AG04450 (cell line): ENCODE results near the gene APOL6. TPM values are rescaled to one million over a fixed set of nuclear protein-coding genes. Genes with fewer than 3 reads are reported as not detected.
A peak's percentile ranks its signal among the peaks of the same experiment; 100 is the strongest.

ENCODE experiments used
- CTCF ChIA-PET: fragments of 300-600, 350-600 bp; formaldehyde crosslinking; extraction: SDS; loops from one replicate; lab custom pipeline; 2022; ENCODE audit warnings: antibody characterized with exemption, inconsistent platforms; lab: Charles Lee
- POLR2A ChIA-PET: fragments of 350-600 bp; formaldehyde crosslinking; extraction: SDS; loops from one replicate; lab custom pipeline; 2021; ENCODE audit warnings: antibody characterized with exemption, inconsistent platforms; lab: Yijun Ruan, JAX
- DNase-seq: peaks from one replicate; pipeline ENCODE4 v3.0.0-alpha.2; 2011; ENCODE audit warnings: low read depth, low spot score
- H3K27ac ChIP-seq: one replicate; pipeline ENCODE4 v1.5.1; 2012; ENCODE audit warnings: low read depth, low read length, control low read depth
- H3K27me3 ChIP-seq: one replicate; pipeline ENCODE4 v1.6.0; 2012; ENCODE audit warnings: low read length; ENCODE audit not compliant: control insufficient read depth, insufficient read depth
- H3K4me3 ChIP-seq: 2 replicates; pipeline ENCODE4 v1.5.1; 2011; ENCODE audit warnings: mild to moderate bottlenecking, low read depth, low read length, control low read depth
- H3K9me3 ChIP-seq: 2 replicates; pipeline ENCODE4 v1.5.1; 2012; ENCODE audit warnings: low read length; ENCODE audit not compliant: control insufficient read depth, insufficient read depth
- CTCF ChIP-seq: IDR thresholded peaks from 2 replicates; pipeline ENCODE4 v1.5.1; 2011; ENCODE audit warnings: low read depth, low read length, control low read depth, inconsistent platforms
- polyA plus RNA-seq: library from polyadenylated mRNA; depleted of rRNA; stranded (reverse); fragments of >200 nt; gene quantifications from 2 replicates; pipeline ENCODE4 v1.2.3, GENCODE V29; 2011

APOL6 gene
- polyA plus RNA-seq, 1 experiment, result 15.0 TPM

- no peak for TF ChIP-seq CTCF
- Histone ChIP-seq H3K27me3 (no peaks in the 10 kb centered on the region), H3K27ac (no peak overlapping the region), H3K9me3 (no peaks in the 10 kb centered on the region), H3K4me3 (no peak overlapping the region)
- DNase-seq, result no peak
- ChIA-PET POLR2A (no interaction called here), CTCF (interaction anchor here (1.2 to 2.2 kb wide), 5 partner anchors 209 to 499 kb away, joined by 3 to 16 read pairs (median 5); no protein-coding TSS in a partner anchor)
These were observed 22.3 kb upstream of the APOL6 start for GRCh38 chr22:35625763-35626432.

- Histone ChIP-seq H3K9me3 (no peaks in the 10 kb centered on the region), H3K27ac (peak overlapping the region; percentile 85), H3K27me3 (no peaks in the 10 kb centered on the region), H3K4me3 (peak overlapping the region; percentile 65)
- peak; percentile 52 for TF ChIP-seq CTCF
- DNase-seq, result peak; percentile 66
- POLR2A ChIA-PET, result interaction anchor here (0.6 to 1.5 kb wide), 6 partner anchors 21 to 505 kb away, joined by 3 to 12 read pairs (median 4); partner anchors contain the start of genes APOL6 and RBFOX2
- CTCF ChIA-PET, result interaction anchor here (0.5 to 2.2 kb wide), 12 partner anchors 44 to 497 kb away, joined by 3 to 16 read pairs (median 5); no protein-coding TSS in a partner anchor
These were observed 20.8 kb upstream of the APOL6 start for GRCh38 chr22:35627267-35628041.

GRCh38 chr22:35628732-35629131, 19.5 kb upstream of the APOL6 start:
- no peaks in the 10 kb centered on the region for H3K9me3 ChIP-seq
- TF ChIP-seq CTCF, result no peak
- DNase-seq, result no peak
- ChIA-PET POLR2A (no interaction called here), CTCF (no interaction called here)
- peak overlapping the region; percentile 96 for H3K27ac ChIP-seq
- H3K4me3 ChIP-seq, result no peak overlapping the region
- H3K27me3 ChIP-seq, result no peaks in the 10 kb centered on the region

GRCh38 chr22:35629406-35630216, 18.6 kb upstream of the APOL6 start:
- peak; percentile 94 for DNase-seq
- Histone ChIP-seq H3K27me3 (no peaks in the 10 kb centered on the region), H3K4me3 (no peak overlapping the region), H3K27ac (peak overlapping the region; percentile 96), H3K9me3 (no peaks in the 10 kb centered on the region)
- CTCF ChIA-PET, result interaction anchor here (0.6 to 1.3 kb wide), 2 partner anchors 436 to 516 kb away, joined by 3 to 6 read pairs; no protein-coding TSS in a partner anchor
- no peak for TF ChIP-seq CTCF
- POLR2A ChIA-PET, result interaction anchor here (0.6 kb wide), 4 partner anchors 17 to 436 kb away, joined by 3 to 4 read pairs (median 4); no protein-coding TSS in a partner anchor
